ENCODE results near the gene HTR3A.
"Not testable (repeated sequence)": the region's sequence is repeated elsewhere in the genome, so short reads cannot be mapped to it uniquely, and the experiment has no call there.

The HTR3A gene

DNA sequence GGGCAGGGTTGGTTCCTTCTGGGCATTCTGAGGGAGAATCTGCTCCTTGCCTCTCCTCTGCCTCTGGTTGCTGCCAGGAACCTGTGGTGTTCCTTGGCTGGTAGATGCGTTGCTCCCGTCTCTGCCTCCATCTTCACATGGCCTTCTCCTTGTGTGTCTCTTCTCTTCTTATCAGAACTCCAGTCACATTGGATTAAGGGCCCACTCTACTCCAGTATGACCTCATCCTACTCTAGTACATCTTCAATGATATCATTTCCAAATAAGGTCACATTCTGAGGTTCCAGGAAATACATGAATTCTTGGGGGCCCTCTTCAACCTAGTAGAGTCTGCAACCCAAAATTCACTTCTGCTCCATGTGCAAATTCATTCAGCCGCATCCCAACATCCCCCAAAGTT, 37.0 kb upstream of the HTR3A start:
- TF ChIP-seq, protein P1, sequence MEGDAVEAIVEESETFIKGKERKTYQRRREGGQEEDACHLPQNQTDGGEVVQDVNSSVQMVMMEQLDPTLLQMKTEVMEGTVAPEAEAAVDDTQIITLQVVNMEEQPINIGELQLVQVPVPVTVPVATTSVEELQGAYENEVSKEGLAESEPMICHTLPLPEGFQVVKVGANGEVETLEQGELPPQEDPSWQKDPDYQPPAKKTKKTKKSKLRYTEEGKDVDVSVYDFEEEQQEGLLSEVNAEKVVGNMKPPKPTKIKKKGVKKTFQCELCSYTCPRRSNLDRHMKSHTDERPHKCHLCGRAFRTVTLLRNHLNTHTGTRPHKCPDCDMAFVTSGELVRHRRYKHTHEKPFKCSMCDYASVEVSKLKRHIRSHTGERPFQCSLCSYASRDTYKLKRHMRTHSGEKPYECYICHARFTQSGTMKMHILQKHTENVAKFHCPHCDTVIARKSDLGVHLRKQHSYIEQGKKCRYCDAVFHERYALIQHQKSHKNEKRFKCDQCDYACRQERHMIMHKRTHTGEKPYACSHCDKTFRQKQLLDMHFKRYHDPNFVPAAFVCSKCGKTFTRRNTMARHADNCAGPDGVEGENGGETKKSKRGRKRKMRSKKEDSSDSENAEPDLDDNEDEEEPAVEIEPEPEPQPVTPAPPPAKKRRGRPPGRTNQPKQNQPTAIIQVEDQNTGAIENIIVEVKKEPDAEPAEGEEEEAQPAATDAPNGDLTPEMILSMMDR (IDR thresholded peaks at IDR 0.05; ENCODE audit: extremely low read depth, missing control alignments) = no peak
- no peak for DNase-seq (ENCODE audit: low spot score)

DNA sequence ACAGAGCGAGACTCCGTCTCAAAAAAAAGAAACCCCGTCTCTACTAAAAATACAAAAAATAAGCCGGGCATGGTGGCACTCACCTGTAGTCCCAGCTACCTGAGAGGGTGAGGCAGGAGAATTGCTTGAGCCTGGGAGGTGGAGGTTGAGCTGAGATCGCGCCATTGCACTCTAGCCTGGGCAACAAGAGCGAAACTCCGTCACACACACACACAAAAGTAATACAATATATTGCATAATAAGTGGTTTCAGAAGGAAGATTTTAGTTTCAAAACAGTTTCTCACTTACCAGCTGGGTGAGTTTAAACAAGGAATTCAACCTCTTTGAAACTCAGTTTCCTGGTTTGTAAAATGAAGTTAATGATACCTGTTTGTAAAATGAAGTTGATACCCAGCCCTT, 32.7 kb upstream of the HTR3A start:
- TF ChIP-seq, protein P1 (IDR thresholded peaks at IDR 0.05; ENCODE audit: extremely low read depth, missing control alignments) = no peak
- DNase-seq (ENCODE audit: low spot score) = no peak

GRCh38 chr11:113946162-113946561, 28.7 kb upstream of the HTR3A start:
- not testable (repeated sequence) for DNase-seq (ENCODE audit: low spot score)

- no peak for DNase-seq (ENCODE audit: low spot score)
- TF ChIP-seq, protein P1 (IDR thresholded peaks at IDR 0.05; ENCODE audit: extremely low read depth, missing control alignments) = no peak
Observed at GRCh38 chr11:113947994-113948393, 26.9 kb upstream of the HTR3A start.

GRCh38 chr11:113949891-113950290, 25.0 kb upstream of the HTR3A start:
- DNase-seq (ENCODE audit: low spot score) = no peak
- TF ChIP-seq, protein P1 (IDR thresholded peaks at IDR 0.05; ENCODE audit: extremely low read depth, missing control alignments) = no peak

DNA sequence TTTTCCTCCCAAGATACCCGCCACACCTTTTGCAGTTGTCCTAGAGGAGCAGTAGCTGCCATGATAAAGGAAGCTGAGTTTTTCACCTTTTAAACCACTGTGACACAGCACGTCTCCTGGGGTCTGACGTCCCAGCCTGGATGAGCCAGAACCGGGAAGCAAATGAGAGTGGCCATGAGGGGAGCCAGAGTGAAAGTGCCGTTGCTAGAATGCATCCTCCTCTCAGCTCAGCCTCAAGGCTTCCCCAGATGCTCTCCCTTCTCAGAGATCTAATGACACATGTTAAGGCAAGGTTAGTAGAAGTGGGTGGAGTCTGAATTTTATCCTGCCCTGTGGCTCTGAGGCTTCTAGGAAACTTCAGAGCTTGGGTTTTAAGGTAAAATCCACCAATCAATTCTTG, 23.4 kb upstream of the HTR3A start:
- no peak for DNase-seq (ENCODE audit: low spot score)
- TF ChIP-seq, protein P1 (IDR thresholded peaks at IDR 0.05; ENCODE audit: extremely low read depth, missing control alignments) = no peak

GRCh38 chr11:113952070-113952469, 22.8 kb upstream of the HTR3A start:
- TF ChIP-seq, protein P1 (IDR thresholded peaks at IDR 0.05; ENCODE audit: extremely low read depth, missing control alignments) = no peak
- no peak for DNase-seq (ENCODE audit: low spot score)

GRCh38 chr11:113952588-113952987, 22.3 kb upstream of the HTR3A start:
- DNase-seq (ENCODE audit: low spot score) = no peak
- TF ChIP-seq, protein P1 (IDR thresholded peaks at IDR 0.05; ENCODE audit: extremely low read depth, missing control alignments) = no peak

Measured in GM20000 (cell line).